SK-N-SH (cell line): ENCODE results near the gene MISP3. TPM values are rescaled to one million over a fixed set of nuclear protein-coding genes. Genes with fewer than 3 reads are reported as not detected.
A peak's percentile ranks its signal among the peaks of the same experiment; 100 is the strongest.

ENCODE experiments used
- CTCF ChIA-PET: fragments of 300-600, 350-600 bp; formaldehyde crosslinking; extraction: SDS; loops from one replicate; lab custom pipeline; 2021; lab: Yijun Ruan, JAX
- POLR2A ChIA-PET: fragments of 350-600 bp; sonication (Branson Sonifier 250); formaldehyde crosslinking; extraction: SDS; loops from one replicate; lab custom pipeline; 2020; ENCODE audit warnings: antibody characterized with exemption, inconsistent platforms; lab: Yijun Ruan, JAX
- DNase-seq: peaks from one replicate; pipeline ENCODE4 v3.0.0; 2012
- H2AFZ ChIP-seq: fragments of 200-600 bp; sonication (generic); 2 replicates; pipeline ENCODE4 v1.8.1; 2016; ENCODE audit warnings: antibody characterized with exemption, mild to moderate bottlenecking, low read depth
- H3F3A ChIP-seq: fragments of 200-600 bp; sonication (generic); replicated peaks from 2 replicates; pipeline ENCODE3; 2016; ENCODE audit warnings: antibody characterized with exemption, mild to moderate bottlenecking; ENCODE audit not compliant: insufficient read depth
- H3K27ac ChIP-seq, 2 experiments: fragments of 200-500 bp in 1 of 2; fragments of 200-600 bp in 1 of 2; sonication (Bioruptor generic) in 1 of 2; sonication (generic), shearing (Covaris generic) in 1 of 2; 2 replicates each; pipeline versions ENCODE4 v1.5.1 to v1.6.1; 2014 to 2016; ENCODE audit warnings: low read depth in 2 of 2, inconsistent platforms in 1 of 2, low read length in 1 of 2, mild to moderate bottlenecking in 1 of 2, mixed read lengths in 1 of 2
- H3K27me3 ChIP-seq: fragments of 200-600 bp; sonication (generic), shearing (Covaris generic); 2 replicates; pipeline ENCODE4 v1.6.1; 2016; ENCODE audit warnings: mixed run types; ENCODE audit not compliant: insufficient read depth
- H3K36me3 ChIP-seq, 2 experiments: fragments of 200-500 bp in 1 of 2; fragments of 200-600 bp in 1 of 2; sonication (Bioruptor generic) in 1 of 2; sonication (generic) in 1 of 2; replicated peaks in 1 of 2; 2 replicates each; pipeline versions ENCODE3 to v1.5.1; 2014 to 2016; ENCODE audit warnings: low read length in 1 of 2, mild to moderate bottlenecking in 1 of 2; ENCODE audit not compliant: insufficient read depth in 2 of 2, control insufficient read depth in 1 of 2
- H3K4me1 ChIP-seq, 2 experiments: fragments of 200-500 bp in 1 of 2; fragments of 200-600 bp in 1 of 2; sonication (Bioruptor generic) in 1 of 2; sonication (generic), shearing (Covaris generic) in 1 of 2; 2 replicates each; pipeline versions ENCODE4 v1.5.1 to v1.6.1; 2014 to 2016; ENCODE audit warnings: low read depth in 1 of 2, low read length in 1 of 2, mixed run types in 1 of 2; ENCODE audit not compliant: insufficient read depth in 2 of 2, control insufficient read depth in 1 of 2
- H3K4me2 ChIP-seq: fragments of 200-600 bp; sonication (generic), shearing (Covaris generic); 2 replicates; pipeline ENCODE4 v1.6.1; 2017; ENCODE audit warnings: mixed run types
- H3K4me3 ChIP-seq, 2 experiments: fragments of 200-500 bp in 1 of 2; fragments of 200-600 bp in 1 of 2; sonication (Bioruptor generic) in 1 of 2; sonication (generic), shearing (Covaris generic) in 1 of 2; 2 replicates each; pipeline versions ENCODE4 v1.5.1 to v1.8.1; 2014 to 2016; ENCODE audit warnings: low read depth in 2 of 2, inconsistent platforms in 1 of 2, low read length in 1 of 2, mild to moderate bottlenecking in 1 of 2, mixed read lengths in 1 of 2, moderate library complexity in 1 of 2
- H3K79me2 ChIP-seq: fragments of 200-600 bp; sonication (generic); 2 replicates; pipeline ENCODE4 v1.8.1; 2017; ENCODE audit warnings: mild to moderate bottlenecking; ENCODE audit not compliant: insufficient read depth
- H3K9ac ChIP-seq: fragments of 200-600 bp; sonication (generic); 2 replicates; pipeline ENCODE4 v1.6.1; 2017; ENCODE audit warnings: mixed run types
- H3K9me2 ChIP-seq: fragments of 200-600 bp; sonication (generic); 2 replicates; pipeline ENCODE4 v1.6.1; 2017; ENCODE audit warnings: mixed run types
- H3K9me3 ChIP-seq: fragments of 200-600 bp; sonication (generic); 2 replicates; pipeline ENCODE4 v1.6.1; 2017; ENCODE audit warnings: mixed run types, mild to moderate bottlenecking, moderate library complexity
- H4K20me1 ChIP-seq: fragments of 200-600 bp; sonication (generic); 2 replicates; pipeline ENCODE4 v1.6.1; 2017; ENCODE audit warnings: mild to moderate bottlenecking, mixed run types; ENCODE audit not compliant: insufficient read depth
- CHD2 ChIP-seq: fragments of 150-350 bp; IDR thresholded peaks from 2 replicates; pipeline ENCODE4 v1.6.1; 2018; ENCODE audit warnings: low read length; ENCODE audit not compliant: partially characterized antibody
- ELF1 ChIP-seq: IDR thresholded peaks from 2 replicates; pipeline ENCODE4 v1.4.0; 2012
- EP300 ChIP-seq, 2 experiments: IDR thresholded peaks; 2 replicates each; pipeline versions ENCODE4 v1.4.0 to v1.6.1; 2012; ENCODE audit warnings: borderline replicate concordance in 1 of 2, low read depth in 1 of 2, low read length in 1 of 2
- FOSL2 ChIP-seq: IDR thresholded peaks from 2 replicates; pipeline ENCODE4 v1.4.0; 2012; ENCODE audit warnings: low read depth, mild to moderate bottlenecking, moderate library complexity, borderline replicate concordance
- FOXM1 ChIP-seq: IDR thresholded peaks from 2 replicates; pipeline ENCODE4 v1.4.0; 2012; ENCODE audit warnings: low read depth, mild to moderate bottlenecking
- GATA2 ChIP-seq: sonication (generic); formaldehyde crosslinking; IDR thresholded peaks from 2 replicates; pipeline ENCODE4 v1.5.0; 2020; ENCODE audit warnings: mild to moderate bottlenecking, missing genetic modification reagents
- MXI1 ChIP-seq: IDR thresholded peaks from 2 replicates; pipeline ENCODE4 v1.6.1; 2012; ENCODE audit warnings: mild to moderate bottlenecking, low read depth, low read length, improper control_type of control experiment
- NRF1 ChIP-seq: IDR thresholded peaks from 2 replicates; pipeline ENCODE4 v1.6.1; 2012; ENCODE audit warnings: low read depth, mild to moderate bottlenecking, low read length
- RAD21 ChIP-seq: IDR thresholded peaks from 2 replicates; pipeline ENCODE4 v1.6.1; 2012; ENCODE audit warnings: mild to moderate bottlenecking, low read length
- RCOR1 ChIP-seq: fragments of 150-350 bp; IDR thresholded peaks from 2 replicates; pipeline ENCODE4 v1.6.1; 2017; ENCODE audit warnings: antibody characterized with exemption, low read length
- TAF1 ChIP-seq: IDR thresholded peaks from 2 replicates; pipeline ENCODE4 v1.6.1; 2012; ENCODE audit warnings: low read depth, mild to moderate bottlenecking, low read length, moderate library complexity, borderline replicate concordance
- YY1 ChIP-seq: IDR thresholded peaks from 2 replicates; pipeline ENCODE4 v1.4.0; 2012; ENCODE audit warnings: low read depth, mild to moderate bottlenecking
- WGBS: methylation state at CpG from one replicate; pipeline ENCODE4 v1.1.6; 2017; ENCODE audit warnings: low lambda C conversion rate; 5-methylcytosine and 5-hydroxymethylcytosine counted together
- polyA plus RNA-seq, 3 experiments: library from polyadenylated mRNA; depleted of rRNA; stranded (reverse); fragments of >200 nt; gene quantifications; 2 replicates each; pipeline ENCODE4 v1.2.3, GENCODE V29; 2012
- TF ChIP-seq, protein P1 (sequence below): IDR thresholded peaks from 2 replicates; pipeline ENCODE4; 2012
- TF ChIP-seq, protein P2 (sequence below): IDR thresholded peaks from 2 replicates; pipeline ENCODE4 v1.4.0; 2012; ENCODE audit warnings: low read depth, borderline replicate concordance
- TF ChIP-seq, protein P3 (sequence below): IDR thresholded peaks from 2 replicates; pipeline ENCODE4 v1.4.0; 2012; ENCODE audit warnings: low read depth
- TF ChIP-seq, protein P4 (sequence below): fragments of 150-350 bp; IDR thresholded peaks from 2 replicates; pipeline ENCODE4 v1.6.1; 2016; ENCODE audit warnings: mild to moderate bottlenecking, low read depth, low read length
- TF ChIP-seq, protein P5 (sequence below): IDR thresholded peaks from 2 replicates; pipeline ENCODE4 v1.6.1; 2012; ENCODE audit warnings: mild to moderate bottlenecking, low read depth, low read length, moderate library complexity

The MISP3 gene
- polyA plus RNA-seq, 1 of the 3 experiments (the other 2 are of a cell fraction): 2.6 TPM

DNA sequence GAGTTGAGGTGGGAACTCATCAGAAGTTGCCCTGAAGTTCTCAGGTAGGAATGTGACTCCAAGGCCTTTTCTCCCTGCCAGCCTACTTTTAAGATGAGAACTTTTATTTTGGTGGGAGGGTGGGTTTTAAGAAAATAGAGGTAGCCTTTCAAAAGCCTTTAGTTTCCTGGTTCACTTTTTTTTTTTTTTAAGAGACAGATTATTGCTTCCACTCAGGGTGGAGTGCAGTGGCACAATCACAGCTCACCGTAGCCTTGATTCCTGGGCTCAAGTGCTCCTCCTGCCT, 10.0 kb downstream of the MISP3 start:
- Histone ChIP-seq H3K27me3 (no peaks in the 10 kb centered on the region), H2AFZ (no peak overlapping the region), H3K4me1 (peaks cover 3 to 12% of the 10 kb centered on the region in 2 experiments; a peak in 2 of 4 replicates), H3F3A (peaks cover 14% of the 10 kb centered on the region), H3K4me2 (peak overlapping the region; percentile 94), H3K4me3 (peak overlapping the region; percentile 68 to 77; a peak in 1 of 4 replicates), H4K20me1 (no peaks in the 10 kb centered on the region), H3K9ac (no peak overlapping the region), H3K9me3 (no peaks in the 10 kb centered on the region), H3K9me2 (no peaks in the 10 kb centered on the region), H3K27ac (no peak overlapping the region), H3K79me2 (peaks cover 19% of the 10 kb centered on the region; the same call in 1 of the 2 replicates)
- ChIA-PET POLR2A (interaction anchor here (0.6 to 1.4 kb wide), 2 partner anchors 53 to 54 kb away, joined by 3 to 5 read pairs; partner anchors contain the start of gene ASF1B), CTCF (interaction anchor here (0.8 to 6.6 kb wide), 5 partner anchors 9 to 54 kb away, joined by 3 to 37 read pairs (median 6); partner anchors contain the start of genes ASF1B, IL27RA and MISP3)
- 35% methylated on average over 1 of the region's 1 CpG for WGBS
- no peak for DNase-seq
- TF ChIP-seq RCOR1: no peak
- TF ChIP-seq EP300 (IDR thresholded peaks at IDR 0.05; ENCODE audit: borderline replicate concordance in 1 of 2, low read depth in 1 of 2, low read length in 1 of 2): no peak
- TF ChIP-seq YY1: no peak
- TF ChIP-seq CHD2: no peak
- TF ChIP-seq, protein P1, sequence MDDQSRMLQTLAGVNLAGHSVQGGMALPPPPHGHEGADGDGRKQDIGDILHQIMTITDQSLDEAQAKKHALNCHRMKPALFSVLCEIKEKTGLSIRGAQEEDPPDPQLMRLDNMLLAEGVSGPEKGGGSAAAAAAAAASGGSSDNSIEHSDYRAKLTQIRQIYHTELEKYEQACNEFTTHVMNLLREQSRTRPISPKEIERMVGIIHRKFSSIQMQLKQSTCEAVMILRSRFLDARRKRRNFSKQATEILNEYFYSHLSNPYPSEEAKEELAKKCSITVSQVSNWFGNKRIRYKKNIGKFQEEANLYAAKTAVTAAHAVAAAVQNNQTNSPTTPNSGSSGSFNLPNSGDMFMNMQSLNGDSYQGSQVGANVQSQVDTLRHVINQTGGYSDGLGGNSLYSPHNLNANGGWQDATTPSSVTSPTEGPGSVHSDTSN: no peak
- no peak for TF ChIP-seq FOXM1
- TF ChIP-seq, protein P2, sequence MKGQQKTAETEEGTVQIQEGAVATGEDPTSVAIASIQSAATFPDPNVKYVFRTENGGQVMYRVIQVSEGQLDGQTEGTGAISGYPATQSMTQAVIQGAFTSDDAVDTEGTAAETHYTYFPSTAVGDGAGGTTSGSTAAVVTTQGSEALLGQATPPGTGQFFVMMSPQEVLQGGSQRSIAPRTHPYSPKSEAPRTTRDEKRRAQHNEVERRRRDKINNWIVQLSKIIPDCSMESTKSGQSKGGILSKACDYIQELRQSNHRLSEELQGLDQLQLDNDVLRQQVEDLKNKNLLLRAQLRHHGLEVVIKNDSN: no peak
- TF ChIP-seq NRF1: no peak
- TF ChIP-seq TAF1: no peak
- TF ChIP-seq, protein P3, sequence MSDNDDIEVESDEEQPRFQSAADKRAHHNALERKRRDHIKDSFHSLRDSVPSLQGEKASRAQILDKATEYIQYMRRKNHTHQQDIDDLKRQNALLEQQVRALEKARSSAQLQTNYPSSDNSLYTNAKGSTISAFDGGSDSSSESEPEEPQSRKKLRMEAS: no peak
- TF ChIP-seq, protein P4, sequence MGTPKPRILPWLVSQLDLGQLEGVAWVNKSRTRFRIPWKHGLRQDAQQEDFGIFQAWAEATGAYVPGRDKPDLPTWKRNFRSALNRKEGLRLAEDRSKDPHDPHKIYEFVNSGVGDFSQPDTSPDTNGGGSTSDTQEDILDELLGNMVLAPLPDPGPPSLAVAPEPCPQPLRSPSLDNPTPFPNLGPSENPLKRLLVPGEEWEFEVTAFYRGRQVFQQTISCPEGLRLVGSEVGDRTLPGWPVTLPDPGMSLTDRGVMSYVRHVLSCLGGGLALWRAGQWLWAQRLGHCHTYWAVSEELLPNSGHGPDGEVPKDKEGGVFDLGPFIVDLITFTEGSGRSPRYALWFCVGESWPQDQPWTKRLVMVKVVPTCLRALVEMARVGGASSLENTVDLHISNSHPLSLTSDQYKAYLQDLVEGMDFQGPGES: no peak
- TF ChIP-seq GATA2: no peak
- TF ChIP-seq, all 33 proteins: peak for 0
- peaks cover 6% of the 10 kb centered on the region in 2 experiments for H3K36me3 ChIP-seq

DNA sequence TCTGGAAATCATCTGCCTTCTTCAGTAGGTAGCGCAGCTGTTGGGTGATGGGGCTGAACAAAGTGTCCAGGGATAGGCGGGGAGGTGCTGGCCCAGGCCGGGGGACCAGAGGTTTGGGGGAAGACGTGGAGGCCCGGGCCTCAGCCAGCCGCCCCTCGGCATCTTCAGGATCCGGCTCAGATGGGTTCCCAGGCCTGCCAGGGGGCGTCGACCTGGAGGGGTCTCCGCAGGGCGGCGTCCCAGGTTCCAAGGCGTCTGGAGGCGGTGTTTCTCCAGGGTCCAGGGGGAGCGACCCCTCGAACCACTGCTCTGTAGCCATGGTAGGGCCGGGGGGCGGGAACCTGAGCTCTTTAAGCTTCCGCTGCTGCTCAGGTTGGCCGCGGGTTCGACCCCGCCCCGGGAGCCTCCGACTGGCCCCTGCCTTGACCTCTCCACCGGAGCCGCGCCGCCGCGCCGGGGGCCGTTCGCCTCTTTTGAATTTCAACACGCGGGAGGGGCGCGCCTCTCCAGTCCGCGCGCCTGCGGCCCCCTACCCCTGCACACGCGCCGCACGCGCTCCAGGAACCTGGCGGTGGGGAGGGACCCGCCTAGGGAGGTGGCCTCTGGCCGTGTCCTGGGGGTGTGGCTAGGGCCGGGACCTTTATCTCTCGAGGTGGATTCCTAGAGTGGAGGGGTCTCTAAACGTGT, 12.9 kb downstream of the MISP3 start, which contains the start of gene C19orf67:
TSS of gene C19orf67 (minus strand) at position 475 of the 687 bp plus-strand sequence. CDS start at position 319, 156 bp downstream.
- POLR2A ChIA-PET: no interaction called here
- WGBS: 97% methylated on average over 33 of the region's 54 CpGs
- Histone ChIP-seq H3K9ac (no peak within 1 kb of the TSS), H3K4me1 (peaks cover 3 to 12% of the 10 kb centered on the region in 2 experiments; a peak in 2 of 4 replicates), H3K4me2 (no peak within 1 kb of the TSS), H3K27ac (no peak within 1 kb of the TSS), H3K36me3 (peaks cover 14 to 16% of the 10 kb centered on the region in 2 experiments), H3K27me3 (no peaks in the 10 kb centered on the region), H2AFZ (no peak within 1 kb of the TSS), H3K9me3 (no peaks in the 10 kb centered on the region), H3K79me2 (peaks cover 14% of the 10 kb centered on the region; the same call in 1 of the 2 replicates), H4K20me1 (peaks cover 4% of the 10 kb centered on the region; the same call in 1 of the 2 replicates), H3K4me3 (no peak within 1 kb of the TSS), H3K9me2 (no peaks in the 10 kb centered on the region), H3F3A (peaks cover 17% of the 10 kb centered on the region)
- DNase-seq: no peak
- CTCF ChIA-PET: interaction anchor here (0.8 to 6.6 kb wide), 2 partner anchors 13 to 206 kb away, joined by 3 to 37 read pairs; partner anchors contain the start of gene MISP3
- no peak for TF ChIP-seq ELF1
- TF ChIP-seq FOSL2: no peak
- TF ChIP-seq TAF1: no peak
- TF ChIP-seq RCOR1: no peak
- TF ChIP-seq RAD21: no peak
- TF ChIP-seq, protein P5, sequence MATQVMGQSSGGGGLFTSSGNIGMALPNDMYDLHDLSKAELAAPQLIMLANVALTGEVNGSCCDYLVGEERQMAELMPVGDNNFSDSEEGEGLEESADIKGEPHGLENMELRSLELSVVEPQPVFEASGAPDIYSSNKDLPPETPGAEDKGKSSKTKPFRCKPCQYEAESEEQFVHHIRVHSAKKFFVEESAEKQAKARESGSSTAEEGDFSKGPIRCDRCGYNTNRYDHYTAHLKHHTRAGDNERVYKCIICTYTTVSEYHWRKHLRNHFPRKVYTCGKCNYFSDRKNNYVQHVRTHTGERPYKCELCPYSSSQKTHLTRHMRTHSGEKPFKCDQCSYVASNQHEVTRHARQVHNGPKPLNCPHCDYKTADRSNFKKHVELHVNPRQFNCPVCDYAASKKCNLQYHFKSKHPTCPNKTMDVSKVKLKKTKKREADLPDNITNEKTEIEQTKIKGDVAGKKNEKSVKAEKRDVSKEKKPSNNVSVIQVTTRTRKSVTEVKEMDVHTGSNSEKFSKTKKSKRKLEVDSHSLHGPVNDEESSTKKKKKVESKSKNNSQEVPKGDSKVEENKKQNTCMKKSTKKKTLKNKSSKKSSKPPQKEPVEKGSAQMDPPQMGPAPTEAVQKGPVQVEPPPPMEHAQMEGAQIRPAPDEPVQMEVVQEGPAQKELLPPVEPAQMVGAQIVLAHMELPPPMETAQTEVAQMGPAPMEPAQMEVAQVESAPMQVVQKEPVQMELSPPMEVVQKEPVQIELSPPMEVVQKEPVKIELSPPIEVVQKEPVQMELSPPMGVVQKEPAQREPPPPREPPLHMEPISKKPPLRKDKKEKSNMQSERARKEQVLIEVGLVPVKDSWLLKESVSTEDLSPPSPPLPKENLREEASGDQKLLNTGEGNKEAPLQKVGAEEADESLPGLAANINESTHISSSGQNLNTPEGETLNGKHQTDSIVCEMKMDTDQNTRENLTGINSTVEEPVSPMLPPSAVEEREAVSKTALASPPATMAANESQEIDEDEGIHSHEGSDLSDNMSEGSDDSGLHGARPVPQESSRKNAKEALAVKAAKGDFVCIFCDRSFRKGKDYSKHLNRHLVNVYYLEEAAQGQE: no peak
- TF ChIP-seq, protein P2: no peak
- TF ChIP-seq MXI1: no peak
- TF ChIP-seq, protein P3: no peak
